Subcutaneous abdominal adipose tissue (tissue), 5 donors: ENCODE results near the gene TUT4.

Experiments used
- H3K27ac ChIP-seq: one replicate; pipeline ENCODE4 v1.7.0; 2013; ENCODE audit warnings: low read depth, mild to moderate bottlenecking, inconsistent platforms, low read length, moderate library complexity
- H3K27me3 ChIP-seq, 5 donors: one replicate each; pipeline ENCODE4 v1.7.0; 2013; ENCODE audit warnings: low read length in 5 of 5, inconsistent platforms in 1 of 5; ENCODE audit not compliant: control insufficient read depth in 5 of 5, insufficient read depth in 4 of 5
- H3K36me3 ChIP-seq, 5 donors: one replicate each; pipeline ENCODE4 v1.7.0; 2013; ENCODE audit warnings: low read length in 5 of 5; ENCODE audit not compliant: control insufficient read depth in 5 of 5, insufficient read depth in 5 of 5
- H3K4me1 ChIP-seq, 5 donors: one replicate each; pipeline ENCODE4 v1.7.0; 2013; ENCODE audit warnings: low read length in 5 of 5, mild to moderate bottlenecking in 3 of 5, moderate library complexity in 1 of 5; ENCODE audit not compliant: control insufficient read depth in 5 of 5, insufficient read depth in 5 of 5
- H3K4me3 ChIP-seq, 5 donors: one replicate each; pipeline ENCODE4 v1.7.0; 2013; ENCODE audit warnings: low read length in 5 of 5, low read depth in 1 of 5
- H3K9ac ChIP-seq, 5 donors: one replicate each; pipeline ENCODE4 v1.7.0; 2013; ENCODE audit warnings: low read length in 5 of 5, mild to moderate bottlenecking in 4 of 5, moderate library complexity in 3 of 5
- H3K9me3 ChIP-seq, 5 donors: one replicate each; pipeline ENCODE4 v1.7.0; 2013; ENCODE audit warnings: low read length in 5 of 5; ENCODE audit not compliant: control insufficient read depth in 5 of 5
- donor health status: healthy.
- donor health status: healthy.
- donor health status: healthy.
- donor health status: healthy.
- donor health status: healthy.

The TUT4 gene

GRCh38 chr1:52576074-52576473 is 23.2 kb upstream of the TUT4 start:
- H3K9ac ChIP-seq, result no peak overlapping the region
- H3K9me3 ChIP-seq, result peaks cover 0 to 4% (median 0%) of the 10 kb centered on the region in 5 donors
- no peaks in the 10 kb centered on the region for H3K4me1 ChIP-seq
- peaks cover 0 to 3% (median 0%) of the 10 kb centered on the region in 5 donors for H3K27me3 ChIP-seq
- no peak overlapping the region for H3K4me3 ChIP-seq
- no peak overlapping the region for H3K27ac ChIP-seq
- no peaks in the 10 kb centered on the region for H3K36me3 ChIP-seq

- Histone ChIP-seq H3K27me3 (peaks cover 0 to 3% (median 0%) of the 10 kb centered on the region in 5 donors), H3K4me1 (peaks cover 0 to 3% (median 0%) of the 10 kb centered on the region in 5 donors), H3K9ac (no peak overlapping the region), H3K4me3 (no peak overlapping the region), H3K27ac (no peak overlapping the region), H3K9me3 (peaks cover 0 to 4% (median 0%) of the 10 kb centered on the region in 5 donors), H3K36me3 (no peaks in the 10 kb centered on the region)
These were observed 21.7 kb upstream of the TUT4 start for GRCh38 chr1:52574594-52574993.

- Histone ChIP-seq H3K27me3 (peaks cover 0 to 3% (median 0%) of the 10 kb centered on the region in 5 donors), H3K4me3 (no peak overlapping the region), H3K9me3 (peaks cover 0 to 4% (median 0%) of the 10 kb centered on the region in 5 donors), H3K27ac (no peak overlapping the region), H3K9ac (no peak overlapping the region), H3K4me1 (peaks cover 0 to 9% (median 2%) of the 10 kb centered on the region in 5 donors), H3K36me3 (no peaks in the 10 kb centered on the region)
These were observed 19.5 kb upstream of the TUT4 start for GRCh38 chr1:52572387-52572786.

- no peak overlapping the region for H3K27ac ChIP-seq
- no peak overlapping the region for H3K9ac ChIP-seq
- H3K4me1 ChIP-seq, result peaks cover 0 to 9% (median 2%) of the 10 kb centered on the region in 5 donors
- H3K27me3 ChIP-seq, result peaks cover 0 to 3% (median 0%) of the 10 kb centered on the region in 5 donors
- H3K36me3 ChIP-seq, result no peaks in the 10 kb centered on the region
- H3K4me3 ChIP-seq, result no peak overlapping the region
- H3K9me3 ChIP-seq, result peaks cover 0 to 4% (median 0%) of the 10 kb centered on the region in 5 donors
These were observed 18.9 kb upstream of the TUT4 start for GRCh38 chr1:52571783-52572182.

GRCh38 chr1:52569449-52570210 is 16.7 kb upstream of the TUT4 start:
- H3K9me3 ChIP-seq, result peaks cover 0 to 4% (median 0%) of the 10 kb centered on the region in 5 donors
- no peaks in the 10 kb centered on the region for H3K27me3 ChIP-seq
- H3K4me1 ChIP-seq, result peaks cover 0 to 9% (median 2%) of the 10 kb centered on the region in 5 donors
- H3K36me3 ChIP-seq, result no peaks in the 10 kb centered on the region
- H3K9ac ChIP-seq, result no peak overlapping the region
- no peak overlapping the region for H3K27ac ChIP-seq
- H3K4me3 ChIP-seq, result no peak overlapping the region

GRCh38 chr1:52567943-52568342 is 15.1 kb upstream of the TUT4 start:
- Histone ChIP-seq H3K4me1 (peaks cover 0 to 9% (median 2%) of the 10 kb centered on the region in 5 donors), H3K36me3 (no peaks in the 10 kb centered on the region), H3K27ac (no peak overlapping the region), H3K27me3 (no peaks in the 10 kb centered on the region), H3K9ac (no peak overlapping the region), H3K4me3 (no peak overlapping the region), H3K9me3 (peaks cover 0 to 4% (median 0%) of the 10 kb centered on the region in 5 donors)

- H3K36me3 ChIP-seq, result no peaks in the 10 kb centered on the region
- H3K9me3 ChIP-seq, result no peaks in the 10 kb centered on the region
These were observed 9.9 kb upstream of the TUT4 start for GRCh38 chr1:52562766-52563165.

DNA sequence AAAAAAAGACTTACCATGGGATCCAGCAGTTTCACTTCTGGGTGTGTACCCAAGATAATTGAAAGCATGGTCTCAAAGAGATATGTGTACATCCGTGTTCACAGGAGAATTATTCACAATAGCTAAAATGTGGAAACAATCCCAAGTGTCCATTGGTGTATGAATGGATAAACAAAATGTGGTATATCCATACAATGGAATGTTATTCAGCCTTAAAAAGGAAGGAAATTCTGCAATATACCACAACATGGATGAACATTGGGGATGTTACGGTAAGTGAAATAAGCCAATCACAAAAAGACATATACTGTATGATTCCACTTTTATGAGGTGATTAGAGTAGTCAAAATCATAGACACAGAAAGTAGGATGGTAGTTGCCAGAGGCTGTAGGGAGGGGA is 7.0 kb upstream of the TUT4 start:
- Histone ChIP-seq H3K36me3 (no peaks in the 10 kb centered on the region), H3K9me3 (no peaks in the 10 kb centered on the region), H3K4me3 (no peak overlapping the region), H3K9ac (no peak overlapping the region), H3K27ac (no peak overlapping the region), H3K4me1 (no peaks in the 10 kb centered on the region), H3K27me3 (no peaks in the 10 kb centered on the region)

More at GRCh38 chr1:52562766-52563165, 9.9 kb upstream of the TUT4 start:
- Histone ChIP-seq H3K9ac (no peak overlapping the region), H3K4me3 (no peak overlapping the region), H3K4me1 (no peaks in the 10 kb centered on the region), H3K27me3 (no peaks in the 10 kb centered on the region), H3K27ac (no peak overlapping the region)

GRCh38 chr1:52558941-52559340 is 6.0 kb upstream of the TUT4 start:
- Histone ChIP-seq H3K4me1 (peaks cover 0 to 7% (median 4%) of the 10 kb centered on the region in 5 donors), H3K4me3 (no peak overlapping the region), H3K27me3 (no peaks in the 10 kb centered on the region), H3K9ac (no peak overlapping the region), H3K9me3 (no peaks in the 10 kb centered on the region), H3K36me3 (no peaks in the 10 kb centered on the region), H3K27ac (no peak overlapping the region)

- Histone ChIP-seq H3K36me3 (no peaks in the 10 kb centered on the region), H3K4me1 (peaks cover 0 to 19% (median 17%) of the 10 kb centered on the region in 5 donors), H3K4me3 (no peak overlapping the region), H3K9me3 (no peaks in the 10 kb centered on the region), H3K27me3 (no peaks in the 10 kb centered on the region), H3K9ac (no peak overlapping the region), H3K27ac (no peak overlapping the region)
These were observed 3.9 kb upstream of the TUT4 start for GRCh38 chr1:52556641-52557360.
